ENCODE results near the gene HOMER1. TPM values are rescaled to one million over a fixed set of nuclear protein-coding genes. Genes with fewer than 3 reads are reported as not detected.

The HOMER1 gene
- total and polyA plus RNA-seq, 8 donors, result 4.2 to 14.0 (median 10.6) TPM

GRCh38 chr5:79508794-79509193, 5.1 kb downstream of the HOMER1 start:
- H3K36me3 ChIP-seq, result no peaks in the 10 kb centered on the region
- H3K27me3 ChIP-seq, result peaks cover 31 to 50% of the 10 kb centered on the region in 2 donors

GRCh38 chr5:79508354-79508753, 5.6 kb downstream of the HOMER1 start:
- intact Hi-C loops (cut with DNase I), result no loop called here
- Histone ChIP-seq H3K4me3 (no peak overlapping the region), H3K27ac (no peak overlapping the region), H3K9me3 (no peaks in the 10 kb centered on the region), H3K27me3 (peaks cover 30 to 46% of the 10 kb centered on the region in 2 donors), H3K36me3 (no peaks in the 10 kb centered on the region), H3K4me1 (peaks cover 2 to 19% of the 10 kb centered on the region in 2 donors)
- ATAC-seq (no peak), DNase-seq (no peak)
- TF ChIP-seq CTCF (IDR thresholded peaks at IDR 0.05), result no peak

More at GRCh38 chr5:79508794-79509193, 5.1 kb downstream of the HOMER1 start:
- no peak overlapping the region for H3K4me3 ChIP-seq
- H3K9me3 ChIP-seq, result no peaks in the 10 kb centered on the region
- H3K27ac ChIP-seq, result no peak overlapping the region
- no peak for DNase-seq
- ATAC-seq, result no peak
- TF ChIP-seq CTCF (IDR thresholded peaks at IDR 0.05), result no peak
- intact Hi-C loops (cut with DNase I), result no loop called here
- peaks cover 2 to 23% of the 10 kb centered on the region in 2 donors for H3K4me1 ChIP-seq

GRCh38 chr5:79507251-79508205, 6.4 kb downstream of the HOMER1 start:
- TF ChIP-seq CTCF (IDR thresholded peaks at IDR 0.05), result no peak
- Histone ChIP-seq H3K36me3 (no peaks in the 10 kb centered on the region), H3K4me1 (peaks cover 0 to 11% of the 10 kb centered on the region in 2 donors), H3K27me3 (peaks cover 22 to 37% of the 10 kb centered on the region in 2 donors), H3K27ac (no peak overlapping the region), H3K4me3 (no peak overlapping the region), H3K9me3 (no peaks in the 10 kb centered on the region)
- intact Hi-C loops (cut with DNase I), result no loop called here
- ATAC-seq (no peak), DNase-seq (no peak)

GRCh38 chr5:79505138-79505537, 8.8 kb downstream of the HOMER1 start:
- ATAC-seq, result no peak

More at GRCh38 chr5:79505138-79505537, 8.8 kb downstream of the HOMER1 start:
- H3K4me3 ChIP-seq, result no peak overlapping the region
- no peak overlapping the region for H3K27ac ChIP-seq
- H3K36me3 ChIP-seq, result no peaks in the 10 kb centered on the region
- H3K4me1 ChIP-seq, result no peaks in the 10 kb centered on the region
- no peak for DNase-seq
- intact Hi-C loops (cut with DNase I), result no loop called here
- H3K9me3 ChIP-seq, result no peaks in the 10 kb centered on the region
- peaks cover 0 to 13% of the 10 kb centered on the region in 2 donors for H3K27me3 ChIP-seq
- no peak for TF ChIP-seq CTCF (IDR thresholded peaks at IDR 0.05)
